ENCODE results near the gene MBD3L4.
"Not testable (repeated sequence)": the region's sequence is repeated elsewhere in the genome, so short reads cannot be mapped to it uniquely, and the experiment has no call there.

MBD3L4 gene

GRCh38 chr19:7041563-7041962, 1.6 kb upstream of the MBD3L4 start:
- not testable (repeated sequence) for DNase-seq

- not testable (repeated sequence) for DNase-seq
Observed at GRCh38 chr19:7030278-7030677, 9.7 kb downstream of the MBD3L4 start, which contains the start of gene MBD3L5. MBD3L5 (plus strand) TSS chr19:7030578; CDS start chr19:7030612, 34 bp downstream.

- not testable (repeated sequence) for DNase-seq
Observed at GRCh38 chr19:7028790-7029189, 11.2 kb downstream of the MBD3L4 start.

GRCh38 chr19:7021331-7021730, 18.6 kb downstream of the MBD3L4 start, which contains the start of gene MBD3L2B:
MBD3L2B (minus strand) TSS chr19:7021431; CDS start chr19:7021397, 34 bp downstream.
- DNase-seq, result not testable (repeated sequence)

GRCh38 chr19:7018828-7019227, 21.2 kb downstream of the MBD3L4 start:
- no peak for DNase-seq

GRCh38 chr19:7013678-7014077, 26.3 kb downstream of the MBD3L4 start:
- no peak for DNase-seq

- DNase-seq, result no peak
Observed at GRCh38 chr19:7010722-7011593, 29.0 kb downstream of the MBD3L4 start.

GRCh38 chr19:7007859-7008258, 32.1 kb downstream of the MBD3L4 start:
- DNase-seq, result no peak

- no peak for DNase-seq
Observed at GRCh38 chr19:7006135-7006704, 33.8 kb downstream of the MBD3L4 start.

- DNase-seq, result no peak
Observed at GRCh38 chr19:7004313-7004931, 35.6 kb downstream of the MBD3L4 start.

- no peak for DNase-seq
Observed at GRCh38 chr19:7000816-7001215, 39.2 kb downstream of the MBD3L4 start.

- no peak for DNase-seq
Observed at GRCh38 chr19:7000333-7000732, 39.6 kb downstream of the MBD3L4 start.

- DNase-seq, result no peak
Observed at GRCh38 chr19:6999933-7000332, 40.0 kb downstream of the MBD3L4 start.

- DNase-seq, result no peak
Observed at GRCh38 chr19:6997679-6998445, 42.1 kb downstream of the MBD3L4 start.

GRCh38 chr19:6996810-6997209, 43.2 kb downstream of the MBD3L4 start:
- DNase-seq, result no peak

GRCh38 chr19:6995054-6995453, 44.9 kb downstream of the MBD3L4 start:
- no peak for DNase-seq

GRCh38 chr19:6988257-6988656, 51.7 kb downstream of the MBD3L4 start:
- no peak for DNase-seq

GRCh38 chr19:6987850-6988249, 52.1 kb downstream of the MBD3L4 start:
- DNase-seq, result no peak

All from CD4-positive, alpha-beta T cell treated with Interferon gamma for 1 hour (primary cell).